Loucy (cell line): Measurements from ENCODE around the gene ALG1L2.
"Not testable (repeated sequence)": the region's sequence is repeated elsewhere in the genome, so short reads cannot be mapped to it uniquely, and the experiment has no call there.

ENCODE experiments used
- EZH2phosphoT487 ChIP-seq: fragments of 200-600 bp; IDR thresholded peaks from 2 replicates; pipeline ENCODE4 v1.6.1; 2018; ENCODE audit warnings: antibody characterized with exemption, mild to moderate bottlenecking, moderate library complexity, borderline replicate concordance
- TF ChIP-seq, protein P1 (sequence below): fragments of 200-600 bp; sonication (generic); conservative IDR thresholded peaks from 2 replicates; pipeline ENCODE4 v1.5.1; 2014; ENCODE audit warnings: mild to moderate bottlenecking, antibody characterized with exemption, low read length

DNA sequence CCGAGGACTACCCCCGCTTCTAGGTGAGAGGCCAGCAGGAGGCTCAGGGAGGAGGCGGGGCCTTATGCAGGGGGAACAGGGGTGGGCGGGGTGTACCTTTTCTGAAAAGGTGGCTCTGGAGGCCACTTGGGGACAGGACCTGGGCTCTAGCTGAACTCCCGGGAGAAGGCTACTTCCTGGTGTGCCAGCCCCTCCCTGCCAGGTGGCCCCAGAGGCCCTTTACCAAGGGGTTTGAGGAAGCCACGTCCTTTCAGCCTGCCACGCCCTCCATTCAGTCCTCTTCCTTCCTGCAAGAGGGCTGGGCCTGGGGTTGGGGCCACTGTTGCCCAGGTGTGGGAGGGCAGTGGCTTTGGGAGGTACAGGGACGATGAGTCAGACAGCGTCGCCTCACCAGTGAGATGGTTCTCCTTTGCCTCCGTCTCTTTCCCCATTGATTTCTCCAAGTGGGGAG is 12.9 kb downstream of the ALG1L2 start:
- TF ChIP-seq, protein P1, sequence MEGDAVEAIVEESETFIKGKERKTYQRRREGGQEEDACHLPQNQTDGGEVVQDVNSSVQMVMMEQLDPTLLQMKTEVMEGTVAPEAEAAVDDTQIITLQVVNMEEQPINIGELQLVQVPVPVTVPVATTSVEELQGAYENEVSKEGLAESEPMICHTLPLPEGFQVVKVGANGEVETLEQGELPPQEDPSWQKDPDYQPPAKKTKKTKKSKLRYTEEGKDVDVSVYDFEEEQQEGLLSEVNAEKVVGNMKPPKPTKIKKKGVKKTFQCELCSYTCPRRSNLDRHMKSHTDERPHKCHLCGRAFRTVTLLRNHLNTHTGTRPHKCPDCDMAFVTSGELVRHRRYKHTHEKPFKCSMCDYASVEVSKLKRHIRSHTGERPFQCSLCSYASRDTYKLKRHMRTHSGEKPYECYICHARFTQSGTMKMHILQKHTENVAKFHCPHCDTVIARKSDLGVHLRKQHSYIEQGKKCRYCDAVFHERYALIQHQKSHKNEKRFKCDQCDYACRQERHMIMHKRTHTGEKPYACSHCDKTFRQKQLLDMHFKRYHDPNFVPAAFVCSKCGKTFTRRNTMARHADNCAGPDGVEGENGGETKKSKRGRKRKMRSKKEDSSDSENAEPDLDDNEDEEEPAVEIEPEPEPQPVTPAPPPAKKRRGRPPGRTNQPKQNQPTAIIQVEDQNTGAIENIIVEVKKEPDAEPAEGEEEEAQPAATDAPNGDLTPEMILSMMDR = not testable (repeated sequence)
- not testable (repeated sequence) for TF ChIP-seq EZH2phosphoT487
